BLaER1 (cell line): ENCODE data around the gene POU3F2.
A peak's percentile ranks its signal among the peaks of the same experiment; 100 is the strongest.

Source experiments
- H3K27ac ChIP-seq: shearing (Covaris generic); formaldehyde crosslinking; 2 replicates; pipeline ENCODE4 v1.8.1; 2022
- H3K27me3 ChIP-seq: shearing (Covaris generic); formaldehyde crosslinking; 2 replicates; pipeline ENCODE4 v1.8.1; 2022
- H3K36me3 ChIP-seq: shearing (Covaris generic); formaldehyde crosslinking; 2 replicates; pipeline ENCODE4 v1.8.1; 2022
- H3K4me1 ChIP-seq: shearing (Covaris generic); formaldehyde crosslinking; 2 replicates; pipeline ENCODE4 v1.8.1; 2022
- H3K4me2 ChIP-seq: shearing (Covaris generic); formaldehyde crosslinking; 2 replicates; pipeline ENCODE4 v1.8.1; 2022
- H3K4me3 ChIP-seq: shearing (Covaris generic); formaldehyde crosslinking; 2 replicates; pipeline ENCODE4 v1.8.1; 2022
- H3K9ac ChIP-seq: shearing (Covaris generic); formaldehyde crosslinking; 2 replicates; pipeline ENCODE4 v1.8.1; 2022
- H3K9me3 ChIP-seq: shearing (Covaris generic); formaldehyde crosslinking; 2 replicates; pipeline ENCODE4 v1.8.1; 2022
- H4K20me1 ChIP-seq: shearing (Covaris generic); formaldehyde crosslinking; 2 replicates; pipeline ENCODE4 v1.8.1; 2022
- Cebpa-rat ChIP-seq: shearing (Covaris generic); IDR thresholded peaks from 2 replicates; pipeline ENCODE4 v1.8.1; 2022

Gene POU3F2

DNA sequence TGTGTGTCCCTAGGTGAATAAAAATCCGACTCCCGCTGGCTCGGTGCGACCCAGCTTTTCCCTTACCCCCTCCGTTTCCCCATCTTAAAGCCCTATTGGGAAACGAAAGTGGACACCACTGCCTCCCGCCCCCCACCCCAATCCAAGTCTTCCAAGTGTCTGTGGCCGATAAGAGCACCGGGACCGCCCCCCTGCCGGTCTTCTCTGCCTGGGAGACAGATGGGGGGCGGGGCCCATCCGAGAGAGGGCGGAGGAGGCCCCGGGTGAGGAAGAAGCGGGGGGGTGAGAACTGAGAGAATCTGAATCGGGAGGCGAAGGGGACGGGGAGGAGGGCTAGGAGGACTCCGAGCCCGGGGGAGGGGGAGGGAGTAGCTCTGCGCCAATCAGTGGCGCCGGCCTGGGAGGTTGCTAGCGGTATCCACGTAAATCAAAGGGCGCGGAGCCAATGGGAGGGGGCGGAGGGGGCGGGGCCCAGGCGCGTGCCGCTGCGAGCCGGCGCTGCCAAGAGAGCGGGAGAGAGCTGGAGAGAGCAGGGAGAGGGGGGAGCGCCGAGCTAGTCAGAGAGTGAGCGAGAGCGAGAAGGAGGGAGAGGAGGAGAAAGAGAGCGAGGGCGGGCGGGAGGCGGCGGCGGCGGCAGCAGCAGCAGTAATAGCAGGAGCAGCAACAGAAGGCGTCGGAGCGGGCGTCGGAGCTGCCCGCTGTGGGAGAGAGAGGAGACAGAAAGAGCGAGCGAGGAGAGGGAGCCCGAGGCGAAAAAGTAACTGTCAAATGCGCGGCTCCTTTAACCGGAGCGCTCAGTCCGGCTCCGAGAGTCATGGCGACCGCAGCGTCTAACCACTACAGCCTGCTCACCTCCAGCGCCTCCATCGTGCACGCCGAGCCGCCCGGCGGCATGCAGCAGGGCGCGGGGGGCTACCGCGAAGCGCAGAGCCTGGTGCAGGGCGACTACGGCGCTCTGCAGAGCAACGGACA, at the start of gene POU3F2:
Gene POU3F2 (plus strand): TSS at position 515 of the 972 bp plus-strand sequence. CDS start 300 bp downstream, at position 815.
- Histone ChIP-seq H3K27me3 (peaks cover 100% of the 10 kb centered on the region), H3K4me1 (peaks cover 17% of the 10 kb centered on the region), H4K20me1 (peaks cover 91% of the 10 kb centered on the region), H3K4me2 (peak within 1 kb of the TSS; percentile 90), H3K9me3 (peaks cover 9% of the 10 kb centered on the region; the same call in 1 of the 2 replicates), H3K36me3 (no peaks in the 10 kb centered on the region), H3K27ac (no peak within 1 kb of the TSS), H3K4me3 (peak within 1 kb of the TSS; percentile 64), H3K9ac (no peak within 1 kb of the TSS)
- TF ChIP-seq Cebpa-rat = no peak

DNA sequence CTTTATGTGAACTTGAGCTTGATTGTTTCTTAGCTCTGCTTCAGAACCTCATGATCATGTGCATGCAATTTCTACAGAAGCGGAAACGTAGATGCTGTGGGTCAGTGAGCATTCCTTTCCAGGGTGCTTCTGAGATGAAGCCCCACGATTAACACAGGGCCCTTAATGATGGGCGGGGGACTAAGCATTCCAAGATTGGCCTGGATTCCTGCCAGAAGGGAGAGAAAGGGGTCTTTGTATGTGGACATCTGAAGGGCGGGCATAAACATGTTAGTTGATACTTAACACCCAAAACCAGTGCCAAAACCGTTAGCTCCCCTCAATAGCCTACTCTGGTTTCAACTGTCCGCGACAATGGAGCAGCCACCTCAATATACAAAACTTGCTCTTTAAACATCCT, 46.9 kb upstream of the POU3F2 start:
- no peak overlapping the region for H3K9ac ChIP-seq
- no peak overlapping the region for H3K4me2 ChIP-seq
- H3K9me3 ChIP-seq = no peaks in the 10 kb centered on the region
- no peaks in the 10 kb centered on the region for H4K20me1 ChIP-seq
- H3K27me3 ChIP-seq = no peaks in the 10 kb centered on the region
- no peaks in the 10 kb centered on the region for H3K36me3 ChIP-seq
- TF ChIP-seq Cebpa-rat = no peak
- no peaks in the 10 kb centered on the region for H3K4me1 ChIP-seq
- H3K27ac ChIP-seq = no peak overlapping the region
- no peak overlapping the region for H3K4me3 ChIP-seq

GRCh38 chr6:98787961-98788360, 46.4 kb upstream of the POU3F2 start:
- Histone ChIP-seq H3K27me3 (no peaks in the 10 kb centered on the region), H4K20me1 (no peaks in the 10 kb centered on the region), H3K4me1 (no peaks in the 10 kb centered on the region), H3K9me3 (no peaks in the 10 kb centered on the region), H3K9ac (no peak overlapping the region), H3K36me3 (no peaks in the 10 kb centered on the region), H3K4me3 (no peak overlapping the region), H3K27ac (no peak overlapping the region), H3K4me2 (no peak overlapping the region)
- TF ChIP-seq Cebpa-rat = no peak

- H3K9me3 ChIP-seq = no peaks in the 10 kb centered on the region
- no peak overlapping the region for H3K9ac ChIP-seq
- no peaks in the 10 kb centered on the region for H3K27me3 ChIP-seq
- no peak overlapping the region for H3K4me3 ChIP-seq
- no peak for TF ChIP-seq Cebpa-rat
- no peak overlapping the region for H3K4me2 ChIP-seq
- H3K27ac ChIP-seq = no peak overlapping the region
- no peaks in the 10 kb centered on the region for H3K4me1 ChIP-seq
- H4K20me1 ChIP-seq = no peaks in the 10 kb centered on the region
- H3K36me3 ChIP-seq = no peaks in the 10 kb centered on the region
These were observed 40.0 kb upstream of the POU3F2 start for GRCh38 chr6:98794307-98794842.

- H3K36me3 ChIP-seq = no peaks in the 10 kb centered on the region
- H3K27ac ChIP-seq = no peak overlapping the region
- no peak overlapping the region for H3K4me3 ChIP-seq
- H3K4me2 ChIP-seq = no peak overlapping the region
- no peaks in the 10 kb centered on the region for H3K9me3 ChIP-seq
- no peaks in the 10 kb centered on the region for H3K4me1 ChIP-seq
- H3K9ac ChIP-seq = no peak overlapping the region
- no peak for TF ChIP-seq Cebpa-rat
- H3K27me3 ChIP-seq = no peaks in the 10 kb centered on the region
- H4K20me1 ChIP-seq = no peaks in the 10 kb centered on the region
These were observed 37.0 kb upstream of the POU3F2 start for GRCh38 chr6:98797217-98797994.

- Histone ChIP-seq H3K9ac (no peak overlapping the region), H3K4me2 (no peak overlapping the region)
These were observed 33.5 kb upstream of the POU3F2 start for GRCh38 chr6:98800866-98801265.

GRCh38 chr6:98808541-98809210, 25.7 kb upstream of the POU3F2 start:
- Histone ChIP-seq H4K20me1 (no peaks in the 10 kb centered on the region), H3K4me3 (no peak overlapping the region), H3K9ac (no peak overlapping the region), H3K27ac (no peak overlapping the region), H3K9me3 (no peaks in the 10 kb centered on the region), H3K27me3 (no peaks in the 10 kb centered on the region), H3K36me3 (no peaks in the 10 kb centered on the region), H3K4me2 (no peak overlapping the region), H3K4me1 (no peaks in the 10 kb centered on the region)
- no peak for TF ChIP-seq Cebpa-rat

More at GRCh38 chr6:98800866-98801265, 33.5 kb upstream of the POU3F2 start:
- no peak for TF ChIP-seq Cebpa-rat
- H3K4me3 ChIP-seq = no peak overlapping the region
- no peaks in the 10 kb centered on the region for H4K20me1 ChIP-seq
- no peaks in the 10 kb centered on the region for H3K4me1 ChIP-seq
- no peaks in the 10 kb centered on the region for H3K9me3 ChIP-seq
- no peaks in the 10 kb centered on the region for H3K27me3 ChIP-seq
- H3K36me3 ChIP-seq = no peaks in the 10 kb centered on the region
- no peak overlapping the region for H3K27ac ChIP-seq

DNA sequence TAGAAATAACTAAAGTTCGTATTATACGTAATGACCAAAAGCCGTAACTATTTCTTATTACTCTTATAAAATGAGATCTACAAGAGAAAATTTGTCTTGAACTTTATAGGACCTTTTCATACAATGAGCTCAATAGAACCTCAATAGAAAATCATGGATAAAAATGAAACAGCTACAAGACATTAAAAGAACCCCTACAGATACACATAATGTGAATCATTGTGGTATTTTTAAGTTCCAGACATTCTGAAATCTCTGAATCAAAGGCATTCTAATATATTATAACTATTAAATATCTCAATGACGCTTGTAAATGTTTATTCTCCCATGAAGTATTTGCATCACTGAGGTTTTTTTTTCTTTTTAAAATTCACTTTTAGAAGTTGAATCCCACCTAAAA, 22.2 kb upstream of the POU3F2 start:
- no peak overlapping the region for H3K9ac ChIP-seq
- H4K20me1 ChIP-seq = no peaks in the 10 kb centered on the region
- no peak for TF ChIP-seq Cebpa-rat
- no peaks in the 10 kb centered on the region for H3K36me3 ChIP-seq
- no peak overlapping the region for H3K4me3 ChIP-seq
- H3K4me2 ChIP-seq = no peak overlapping the region
- H3K4me1 ChIP-seq = no peaks in the 10 kb centered on the region
- H3K27me3 ChIP-seq = no peaks in the 10 kb centered on the region
- no peaks in the 10 kb centered on the region for H3K9me3 ChIP-seq
- H3K27ac ChIP-seq = no peak overlapping the region

DNA sequence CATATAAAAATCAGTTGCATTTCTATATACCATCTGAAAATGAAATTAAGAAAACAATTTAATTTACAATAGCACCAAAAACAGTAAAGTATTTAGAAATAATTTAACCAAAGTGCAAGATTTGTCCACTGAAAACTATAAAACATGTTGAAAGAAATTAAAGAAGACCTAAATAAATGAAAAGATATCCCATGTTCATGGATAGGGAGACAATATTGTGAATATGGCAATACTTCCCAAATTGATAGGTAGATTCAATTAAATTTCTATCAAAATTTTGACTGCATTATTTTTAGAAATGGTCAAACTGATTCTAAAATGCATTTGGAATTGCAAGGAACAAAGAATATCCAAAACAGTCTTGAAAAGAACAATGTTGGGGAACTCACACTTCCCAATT, 17.6 kb upstream of the POU3F2 start:
- H3K4me3 ChIP-seq = no peak overlapping the region
- H3K27ac ChIP-seq = no peak overlapping the region
- no peaks in the 10 kb centered on the region for H3K4me1 ChIP-seq
- no peaks in the 10 kb centered on the region for H3K36me3 ChIP-seq
- no peak overlapping the region for H3K9ac ChIP-seq
- peaks cover 11% of the 10 kb centered on the region; the same call in 1 of the 2 replicates for H3K27me3 ChIP-seq
- no peak overlapping the region for H3K4me2 ChIP-seq
- H4K20me1 ChIP-seq = no peaks in the 10 kb centered on the region
- TF ChIP-seq Cebpa-rat = no peak
- no peaks in the 10 kb centered on the region for H3K9me3 ChIP-seq
